SKM-1 (cell line): ENCODE results near the gene XRCC3.
"Not testable (repeated sequence)": the region's sequence is repeated elsewhere in the genome, so short reads cannot be mapped to it uniquely, and the experiment has no call there.

Experiments used
- DNase-seq: peaks from one replicate; lab custom pipeline; 2025; ENCODE audit not compliant: unreplicated experiment; lab: John Stamatoyannopoulos, UW

XRCC3 gene

DNA sequence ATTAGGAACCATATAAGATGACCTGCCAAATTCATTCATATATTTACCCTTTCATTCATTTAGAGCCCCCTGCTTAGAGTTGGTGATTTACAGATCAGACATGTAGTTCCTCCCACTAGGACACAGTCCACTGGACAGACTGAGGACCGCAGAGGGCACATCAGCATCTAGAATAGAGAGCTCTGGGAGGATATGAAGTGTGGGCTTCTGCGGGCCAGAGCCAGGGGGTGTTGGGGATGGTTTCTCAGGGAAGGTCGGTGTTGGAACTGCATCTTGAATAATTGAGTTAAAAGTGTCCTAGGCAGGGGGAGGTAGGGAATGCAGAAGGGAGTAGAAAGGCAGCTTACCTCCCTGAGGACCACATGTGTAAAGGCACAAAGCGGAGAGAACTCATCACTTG, 43.3 kb downstream of the XRCC3 start:
- no peak for DNase-seq

DNA sequence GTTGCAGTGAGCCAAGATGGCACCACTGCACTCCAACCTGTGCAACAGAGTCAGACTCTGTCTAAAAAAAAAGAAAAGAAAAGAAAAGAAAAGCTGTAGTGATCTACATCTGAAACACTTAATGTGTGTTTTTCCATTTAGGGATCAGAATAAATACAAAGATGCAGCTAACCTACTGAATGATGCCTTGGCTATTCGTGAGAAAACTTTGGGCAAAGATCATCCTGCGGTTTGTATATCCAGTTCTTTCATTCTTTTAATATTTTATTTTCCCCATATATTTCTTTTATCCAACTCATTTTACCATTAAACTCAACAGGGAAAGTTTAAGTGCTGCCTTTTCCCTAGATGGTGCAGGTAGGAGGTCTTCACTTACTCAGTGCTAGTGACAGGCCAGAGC, 45.9 kb downstream of the XRCC3 start:
- DNase-seq, result no peak

- DNase-seq, result no peak
Observed at GRCh38 chr14:103668117-103668516, 47.1 kb downstream of the XRCC3 start.

DNA sequence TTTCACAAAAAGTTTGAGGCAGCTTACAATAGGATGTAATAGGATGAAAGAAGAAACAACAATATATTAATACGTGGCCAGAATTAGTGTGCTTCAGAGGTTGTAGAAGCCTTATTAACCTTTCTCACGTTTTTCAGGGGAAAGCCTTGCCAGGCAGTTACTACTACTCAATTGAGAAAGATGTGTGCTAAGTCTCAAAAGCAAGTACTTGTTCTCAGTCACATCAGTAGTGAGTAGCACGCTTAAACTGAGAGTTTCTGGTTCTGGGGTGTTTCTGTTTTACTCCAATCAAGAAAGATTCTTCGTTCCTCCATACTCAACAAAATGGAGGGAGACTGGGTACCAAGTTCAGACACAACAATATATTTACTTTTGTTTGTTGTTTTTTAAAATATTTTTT, 47.6 kb downstream of the XRCC3 start:
- DNase-seq, result no peak

DNA sequence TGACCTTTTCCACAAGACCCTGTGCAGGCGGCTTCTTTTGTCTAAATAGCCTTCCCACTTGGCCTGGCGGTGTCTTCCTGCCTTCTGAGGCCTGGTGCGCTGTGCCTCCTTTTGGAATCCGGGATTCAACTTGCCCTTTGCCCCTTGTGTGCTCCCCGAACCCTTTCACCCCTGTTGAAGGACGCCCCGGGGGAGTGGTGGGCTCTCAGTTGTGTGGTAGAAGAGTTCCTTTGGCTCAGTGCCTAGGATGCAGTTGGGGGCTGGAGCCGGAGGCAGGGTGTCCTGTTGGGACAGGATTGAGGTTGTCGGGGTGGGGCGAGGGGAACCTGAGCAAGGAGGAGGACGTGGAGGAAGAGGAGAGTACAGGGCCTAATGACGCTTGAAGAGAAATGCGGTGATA, 51.7 kb downstream of the XRCC3 start:
- DNase-seq, result no peak

DNA sequence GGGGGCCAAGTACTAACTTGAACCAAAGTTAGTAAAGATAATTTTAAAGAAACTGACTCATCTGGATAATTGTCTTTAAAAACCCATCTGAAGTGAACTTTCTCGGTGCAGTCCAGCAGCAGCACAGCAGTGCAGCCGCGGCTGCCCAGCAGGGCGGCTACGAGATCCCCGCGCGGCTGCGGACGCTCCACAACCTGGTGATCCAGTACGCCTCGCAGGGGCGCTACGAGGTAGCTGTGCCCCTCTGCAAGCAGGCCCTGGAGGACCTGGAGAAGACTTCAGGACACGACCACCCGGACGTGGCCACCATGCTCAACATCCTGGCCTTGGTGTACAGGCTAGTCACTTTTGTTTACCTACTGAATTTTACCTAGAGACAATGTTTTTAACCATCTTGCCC, 52.7 kb downstream of the XRCC3 start:
- no peak for DNase-seq

GRCh38 chr14:103662029-103662428, 53.2 kb downstream of the XRCC3 start:
- no peak for DNase-seq

DNA sequence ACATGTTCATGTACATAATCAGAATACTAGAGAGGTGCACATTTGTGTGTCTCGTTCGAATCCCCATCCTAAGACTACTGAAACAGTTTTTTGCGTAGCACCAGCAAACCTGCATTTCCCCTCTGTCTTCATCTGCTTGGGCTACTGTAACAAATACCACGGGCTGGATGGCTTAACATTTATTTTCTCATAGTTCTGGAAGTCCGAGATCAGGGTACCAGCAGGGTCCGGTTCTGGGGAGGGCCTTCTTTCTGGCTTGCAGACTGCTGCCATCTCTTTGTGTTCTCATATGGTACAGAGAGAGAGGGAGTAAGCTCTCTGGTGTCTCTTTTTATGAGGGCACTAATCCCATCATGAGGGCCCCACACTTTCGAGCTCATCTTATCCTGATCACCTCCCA, 55.6 kb downstream of the XRCC3 start:
- DNase-seq, result no peak

DNA sequence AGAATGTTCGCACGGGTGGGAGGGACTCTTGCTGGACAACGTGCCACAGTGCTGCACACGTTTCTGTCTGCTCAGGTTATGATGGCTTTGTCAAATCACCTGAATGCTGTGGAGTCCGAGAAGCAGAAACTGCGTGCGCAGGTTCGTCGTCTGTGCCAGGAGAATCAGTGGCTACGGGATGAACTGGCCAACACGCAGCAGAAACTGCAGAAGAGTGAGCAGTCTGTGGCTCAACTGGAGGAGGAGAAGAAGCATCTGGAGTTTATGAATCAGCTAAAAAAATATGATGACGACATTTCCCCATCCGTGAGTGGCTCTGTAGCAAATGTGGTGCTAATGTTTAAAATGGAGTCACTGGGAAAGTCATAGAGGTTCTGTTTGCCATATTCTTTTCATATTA, 57.8 kb downstream of the XRCC3 start:
- no peak for DNase-seq

DNA sequence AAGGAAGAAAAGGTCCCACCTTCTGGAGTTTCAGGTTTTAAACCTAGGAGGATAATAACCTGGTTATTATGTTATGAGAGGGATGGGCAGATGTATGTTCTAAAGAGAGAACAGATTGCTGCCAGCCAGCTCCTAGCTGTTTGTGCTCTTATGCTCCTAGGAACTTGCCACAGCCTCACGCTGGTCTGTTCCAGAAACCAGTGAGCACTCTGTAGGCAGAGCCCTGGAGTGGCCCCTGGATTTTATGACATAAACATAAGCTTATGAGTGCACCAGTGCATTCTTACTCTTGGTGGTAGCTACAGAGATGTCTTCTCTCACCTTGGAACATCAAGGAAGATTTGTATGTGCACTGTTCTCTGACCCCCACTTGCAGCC, 58.5 kb downstream of the XRCC3 start:
- no peak for DNase-seq

- DNase-seq, result no peak
Observed at GRCh38 chr14:103656031-103656755, 59.1 kb downstream of the XRCC3 start.

GRCh38 chr14:103654619-103655018, 60.6 kb downstream of the XRCC3 start:
- DNase-seq, result no peak

- DNase-seq, result no peak
Observed at GRCh38 chr14:103653805-103654204, 61.4 kb downstream of the XRCC3 start.

- not testable (repeated sequence) for DNase-seq
Observed at GRCh38 chr14:103653336-103653735, 61.9 kb downstream of the XRCC3 start.

DNA sequence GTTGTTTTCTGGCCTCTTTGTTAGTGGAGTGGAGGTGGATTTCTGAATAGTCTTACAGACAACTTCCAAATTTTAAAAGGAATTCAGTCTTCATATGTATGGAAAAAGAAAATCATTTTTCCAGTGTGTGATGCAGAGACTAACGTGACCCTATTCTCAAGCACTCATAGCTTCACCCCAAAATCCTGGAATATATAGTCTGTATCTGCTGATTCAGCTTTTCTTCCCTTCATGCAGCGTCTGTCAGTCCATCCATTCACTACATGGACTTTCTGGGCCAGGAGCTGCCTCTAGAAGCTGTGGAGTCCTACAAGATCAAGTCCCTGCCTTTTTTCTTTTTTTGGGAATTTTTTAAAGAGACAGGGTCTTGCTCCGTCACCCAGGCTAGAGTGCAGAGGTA, 62.4 kb downstream of the XRCC3 start:
- DNase-seq, result no peak

DNA sequence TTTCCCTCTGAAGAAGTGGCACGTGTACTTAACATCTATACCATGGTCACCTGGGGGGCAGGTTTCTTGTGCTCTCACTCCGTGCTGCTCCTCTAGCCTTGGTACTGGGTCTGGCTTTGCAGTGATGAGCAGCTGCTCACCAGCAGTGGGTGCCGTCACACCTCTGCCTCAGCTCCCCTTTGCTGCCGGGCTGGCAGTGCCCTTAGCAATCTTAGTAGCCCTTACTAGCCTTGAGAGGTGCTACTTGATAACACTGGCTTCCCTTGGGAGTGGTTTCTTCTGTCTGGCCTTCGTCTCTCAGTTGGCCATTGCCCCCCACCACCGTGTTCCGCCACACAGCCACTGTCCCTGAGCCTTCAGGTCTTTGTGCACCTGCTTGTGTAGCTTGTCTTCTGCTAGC, 63.7 kb downstream of the XRCC3 start:
- no peak for DNase-seq

DNA sequence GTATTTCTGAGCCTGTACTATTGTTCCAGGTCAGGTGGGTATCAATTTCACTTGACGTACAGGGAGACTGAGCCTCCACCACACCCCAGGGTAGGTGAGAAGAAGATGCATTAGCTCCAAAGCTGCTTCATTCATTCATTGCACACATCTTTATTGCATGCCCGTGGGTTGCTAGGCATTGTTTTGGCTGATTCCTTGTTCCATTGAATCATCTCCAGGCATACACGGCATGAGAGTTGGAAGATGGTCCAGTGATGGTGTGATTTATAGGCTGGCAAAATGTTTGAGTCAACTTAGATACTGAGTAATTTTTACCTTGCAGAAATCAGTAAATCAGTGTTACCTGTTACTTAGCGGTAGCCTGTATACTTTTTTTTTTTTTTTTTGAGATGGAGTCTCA, 65.0 kb downstream of the XRCC3 start:
- DNase-seq, result no peak

DNA sequence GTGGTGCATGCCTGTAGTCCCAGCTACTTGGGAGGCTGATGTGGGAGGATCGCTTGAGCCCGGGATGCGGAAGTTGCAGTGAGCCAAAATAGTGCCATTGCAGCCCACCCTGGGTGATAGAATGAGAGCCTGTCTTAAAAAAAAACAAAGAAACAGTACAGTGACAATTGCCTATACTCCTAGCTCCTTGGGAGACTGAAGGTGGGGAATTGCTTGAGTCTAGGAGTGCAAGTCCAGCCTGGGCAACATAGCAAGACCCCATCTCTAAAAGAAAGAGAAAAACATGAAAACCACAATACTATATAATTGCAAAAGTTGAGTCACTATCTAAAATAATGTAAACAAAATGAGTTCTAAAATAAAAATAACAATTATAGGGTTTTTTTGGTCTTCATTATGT, 66.2 kb downstream of the XRCC3 start:
- DNase-seq, result no peak
